ENCODE results near the gene FEZ2.

- TF ChIP-seq POLR2AphosphoS5 (IDR thresholded peaks at IDR 0.05; ENCODE audit: insufficient read depth in 1 of 2, low read depth in 1 of 2) (no peak), CTCF (IDR thresholded peaks at IDR 0.05) (no peak), POLR2A (IDR thresholded peaks at IDR 0.05) (no peak)
These were observed 82.4 kb downstream of the FEZ2 start for GRCh38 chr2:36515538-36515937.

Data from vagina (tissue), 2 donors.